ENCODE measurements around the gene STK17B. TPM values are rescaled to one million over a fixed set of nuclear protein-coding genes. Genes with fewer than 3 reads are reported as not detected.

STK17B gene
- total and polyA plus RNA-seq, 9 of the 15 experiments (the other 6 are each of a cell fraction or from before 2014, with no cell fraction given) = 2.3 to 17.7 (median 8.5) TPM

- Histone ChIP-seq H3K36me3 (ENCODE audit: control insufficient read depth, insufficient read depth, low read length) (no peaks in the 10 kb centered on the region), H2AFZ (ENCODE audit: low read depth, low read length) (no peak overlapping the region), H3K9me1 (ENCODE audit: control insufficient read depth, insufficient read depth, low read length) (no peaks in the 10 kb centered on the region), H3K4me2 (ENCODE audit: insufficient read depth, low read length) (no peak overlapping the region), H3K9ac (ENCODE audit: insufficient read depth in 1 of 2, low read depth in 2 of 2, low read length in 2 of 2) (no peak overlapping the region), H3K9me3 (replicated peaks; ENCODE audit: control insufficient read depth, insufficient read depth, low read depth, low read length) (no peaks in the 10 kb centered on the region), H3K4me1 (replicated peaks in 1 of 2; ENCODE audit: control insufficient read depth in 2 of 2, insufficient read depth in 2 of 2, low read length in 2 of 2) (peaks cover 0 to 5% of the 10 kb centered on the region in 2 experiments; a peak in 2 of 5 replicates), H3K27ac (ENCODE audit: extremely low read depth, low read depth, low read length) (no peak overlapping the region), H3K27me3 (ENCODE audit: control insufficient read depth in 2 of 2, insufficient read depth in 2 of 2, low read length in 2 of 2) (no peaks in the 10 kb centered on the region), H3K79me2 (ENCODE audit: control insufficient read depth, insufficient read depth, low read length) (no peaks in the 10 kb centered on the region), H3K4me3 (no peak overlapping the region), H4K20me1 (replicated peaks; ENCODE audit: control insufficient read depth, insufficient read depth, low read length) (no peaks in the 10 kb centered on the region)
- DNase-seq (ENCODE audit: extremely low read depth in 1 of 4, low spot score in 3 of 4) (no peak), FAIRE-seq (no peak), ATAC-seq (no peak)
- intact Hi-C loops (cut with micrococcal nuclease) = no loop called here
- in situ Hi-C loops (cut with MboI) = no loop called here
- ChIA-PET CTCF (ENCODE audit: low intra/inter-chr PET ratio) (no interaction called here), POLR2A (interaction anchor here (1.3 kb wide), 1 partner anchor 14 kb away, joined by 3 read pairs; no protein-coding TSS in a partner anchor)
- no TSS peak for BruUV-seq (replicated peaks)
- TF ChIP-seq SIN3B (IDR thresholded peaks at IDR 0.05; ENCODE audit: low read depth) = no peak
- no peak for TF ChIP-seq PHF21A (IDR thresholded peaks at IDR 0.05; ENCODE audit: borderline replicate concordance, low read depth)
- no peak for TF ChIP-seq ATF7 (IDR thresholded peaks at IDR 0.05)
- TF ChIP-seq TBL1XR1 (IDR thresholded peaks at IDR 0.05; ENCODE audit: low read length in 2 of 2) = no peak
- no peak for TF ChIP-seq ERF (CRISPR knock-in tag; IDR thresholded peaks at IDR 0.05)
- no peak for TF ChIP-seq ZBTB9 (CRISPR knock-in tag; IDR thresholded peaks at IDR 0.05)
- TF ChIP-seq ZNF311 (CRISPR knock-in tag; IDR thresholded peaks at IDR 0.05) = no peak
- no peak for TF ChIP-seq ZNF253 (CRISPR knock-in tag; conservative IDR thresholded peaks at IDR 0.05)
- no peak for TF ChIP-seq ZBTB33 (CRISPR knock-in tag; IDR thresholded peaks at IDR 0.05)
Observed at GRCh38 chr2:196214156-196214555, 42.8 kb upstream of the STK17B start.
